Measurements from ENCODE around the gene SMARCA5.
"Not testable (repeated sequence)": the region's sequence is repeated elsewhere in the genome, so short reads cannot be mapped to it uniquely, and the experiment has no call there.

Gene SMARCA5

GRCh38 chr4:143515905-143516304 is 2.4 kb downstream of the SMARCA5 start:
- Histone ChIP-seq H3K27me3 (replicated peaks; ENCODE audit: control insufficient read depth, insufficient read depth, low read length) (no peaks in the 10 kb centered on the region), H3K4me3 (replicated peaks; ENCODE audit: low read depth, low read length) (peak overlapping the region; percentile 92), H3K36me3 (ENCODE audit: control insufficient read depth, insufficient read depth, low read length) (no peaks in the 10 kb centered on the region; the same call in 1 of the 2 replicates)
- no peak for DNase-seq (ENCODE audit: extremely low read depth, insufficient read length)
- no peak for TF ChIP-seq CTCF (IDR thresholded peaks at IDR 0.05; ENCODE audit: insufficient read depth, low read length, poor library complexity, severe bottlenecking)

GRCh38 chr4:143517764-143518163 is 4.3 kb downstream of the SMARCA5 start:
- Histone ChIP-seq H3K4me3 (replicated peaks; ENCODE audit: low read depth, low read length) (no peak overlapping the region), H3K36me3 (ENCODE audit: control insufficient read depth, insufficient read depth, low read length) (no peaks in the 10 kb centered on the region; the same call in 1 of the 2 replicates), H3K27me3 (replicated peaks; ENCODE audit: control insufficient read depth, insufficient read depth, low read length) (no peaks in the 10 kb centered on the region)
- no peak for TF ChIP-seq CTCF (IDR thresholded peaks at IDR 0.05; ENCODE audit: insufficient read depth, low read length, poor library complexity, severe bottlenecking)
- DNase-seq (ENCODE audit: extremely low read depth, insufficient read length), result no peak

- Histone ChIP-seq H3K4me3 (replicated peaks; ENCODE audit: low read depth, low read length) (no peak overlapping the region), H3K27me3 (replicated peaks; ENCODE audit: control insufficient read depth, insufficient read depth, low read length) (no peaks in the 10 kb centered on the region), H3K36me3 (ENCODE audit: control insufficient read depth, insufficient read depth, low read length) (peaks cover 2% of the 10 kb centered on the region)
- no peak for TF ChIP-seq CTCF (IDR thresholded peaks at IDR 0.05; ENCODE audit: insufficient read depth, low read length, poor library complexity, severe bottlenecking)
- DNase-seq (ENCODE audit: extremely low read depth, insufficient read length), result no peak
Observed at GRCh38 chr4:143524211-143524610, 10.7 kb downstream of the SMARCA5 start.

- H3K36me3 ChIP-seq (ENCODE audit: control insufficient read depth, insufficient read depth, low read length); H3K27me3 ChIP-seq (replicated peaks; ENCODE audit: control insufficient read depth, insufficient read depth, low read length); H3K4me3 ChIP-seq (replicated peaks; ENCODE audit: low read depth, low read length); DNase-seq (ENCODE audit: extremely low read depth, insufficient read length): not testable (repeated sequence)
Observed at GRCh38 chr4:143528046-143528445, 14.5 kb downstream of the SMARCA5 start.

GRCh38 chr4:143531380-143531779 is 17.9 kb downstream of the SMARCA5 start:
- Histone ChIP-seq H3K36me3 (ENCODE audit: control insufficient read depth, insufficient read depth, low read length) (peaks cover 4% of the 10 kb centered on the region), H3K4me3 (replicated peaks; ENCODE audit: low read depth, low read length) (no peak overlapping the region), H3K27me3 (replicated peaks; ENCODE audit: control insufficient read depth, insufficient read depth, low read length) (no peaks in the 10 kb centered on the region)
- no peak for DNase-seq (ENCODE audit: extremely low read depth, insufficient read length)
- peak; percentile 48 for TF ChIP-seq CTCF (IDR thresholded peaks at IDR 0.05; ENCODE audit: insufficient read depth, low read length, poor library complexity, severe bottlenecking)

- no peak for DNase-seq (ENCODE audit: extremely low read depth, insufficient read length)
- Histone ChIP-seq H3K36me3 (ENCODE audit: control insufficient read depth, insufficient read depth, low read length) (peaks cover 5% of the 10 kb centered on the region), H3K27me3 (replicated peaks; ENCODE audit: control insufficient read depth, insufficient read depth, low read length) (no peaks in the 10 kb centered on the region), H3K4me3 (replicated peaks; ENCODE audit: low read depth, low read length) (no peak overlapping the region)
- no peak for TF ChIP-seq CTCF (IDR thresholded peaks at IDR 0.05; ENCODE audit: insufficient read depth, low read length, poor library complexity, severe bottlenecking)
Observed at GRCh38 chr4:143531788-143532491, 18.4 kb downstream of the SMARCA5 start.
